Endodermal cell (in vitro differentiated cells): ENCODE data around the gene AMIGO2. TPM values are rescaled to one million over a fixed set of nuclear protein-coding genes. Genes with fewer than 3 reads are reported as not detected.

Experiments used
- DNase-seq: peaks from one replicate; pipeline ENCODE4 v3.0.0-alpha.2; 2017
- H3K27ac ChIP-seq: 2 replicates; pipeline ENCODE4 v1.5.1; 2013; ENCODE audit warnings: mild to moderate bottlenecking, low read depth, low read length, moderate library complexity
- H3K27me3 ChIP-seq: 2 replicates; pipeline ENCODE4 v1.6.1; 2013; ENCODE audit warnings: mild to moderate bottlenecking, low read length, moderate library complexity; ENCODE audit not compliant: insufficient read depth, control insufficient read depth, poor library complexity, severe bottlenecking
- H3K36me3 ChIP-seq: 2 replicates; pipeline ENCODE4 v1.7.0; 2013; ENCODE audit warnings: mild to moderate bottlenecking, low read length, moderate library complexity; ENCODE audit not compliant: control insufficient read depth, insufficient read depth
- H3K4me1 ChIP-seq: one replicate; pipeline ENCODE4 v1.7.0; 2013; ENCODE audit warnings: low read length; ENCODE audit not compliant: control insufficient read depth, insufficient read depth
- H3K4me3 ChIP-seq: 2 replicates; pipeline ENCODE4 v1.5.1; 2013; ENCODE audit warnings: mild to moderate bottlenecking, low read length, moderate library complexity
- H3K9ac ChIP-seq: 2 replicates; pipeline ENCODE4 v1.6.1; 2013; ENCODE audit warnings: mild to moderate bottlenecking, low read length, moderate library complexity; ENCODE audit not compliant: poor library complexity, severe bottlenecking; ENCODE audit errors: extremely low read depth
- H3K9me3 ChIP-seq: 2 replicates; pipeline ENCODE4 v1.6.1; 2013; ENCODE audit warnings: mild to moderate bottlenecking, low read length, moderate library complexity; ENCODE audit not compliant: control insufficient read depth
- H3K27ac Mint-ChIP-seq: 2 replicates; pipeline ENCODE4 v1.8.0; 2020; ENCODE audit warnings: mixed read lengths
- H3K27me3 Mint-ChIP-seq: 2 replicates; pipeline ENCODE4 v1.8.0; 2021; ENCODE audit warnings: mild to moderate bottlenecking, mixed read lengths; ENCODE audit not compliant: insufficient read depth
- H3K36me3 Mint-ChIP-seq: 2 replicates; pipeline ENCODE4 v1.8.0; 2020; ENCODE audit warnings: low read depth, mixed read lengths
- H3K4me1 Mint-ChIP-seq: 2 replicates; pipeline ENCODE4 v1.8.0; 2020; ENCODE audit warnings: mixed read lengths
- H3K4me3 Mint-ChIP-seq: 2 replicates; pipeline ENCODE4 v1.8.0; 2020; ENCODE audit warnings: mild to moderate bottlenecking, moderate library complexity, mixed read lengths
- H3K9me3 Mint-ChIP-seq: 2 replicates; pipeline ENCODE4 v1.8.0; 2020; ENCODE audit warnings: mild to moderate bottlenecking, mixed read lengths
- CTCF ChIP-seq: fragments of 200-600 bp; sonication (generic); conservative IDR thresholded peaks from 2 replicates; pipeline ENCODE4 v1.5.0; 2021; ENCODE audit warnings: antibody characterized with exemption, mild to moderate bottlenecking
- WGBS, 2 experiments: methylation state at CpG; one replicate each; pipeline versions ENCODE4 v1.1.5 to v1.1.7; 2013; ENCODE audit warnings: missing lambda C conversion rate in 2 of 2, mixed read lengths in 1 of 2; ENCODE audit not compliant: insufficient coverage in 1 of 2, insufficient read length in 1 of 2; 5-methylcytosine and 5-hydroxymethylcytosine counted together
- total RNA-seq, 2 donors: library from RNA; stranded (reverse); fragmentation: NEBNext Ultra II Directional in 1 of 2; extraction: Animal tissue kit (Norgen Biotek cat#: 25700) in 1 of 2; gene quantifications; 2 replicates in 1 of 2; 3 replicates in 1 of 2; pipeline ENCODE4 v1.2.1, GENCODE V29; 2021

The AMIGO2 gene
- total RNA-seq, 2 donors from 2014 or later = 6.4 to 7.8 TPM

- Histone ChIP-seq H3K4me1 (peaks cover 4% of the 10 kb centered on the region), H3K27ac (no peak overlapping the region), H3K9me3 (no peaks in the 10 kb centered on the region), H3K36me3 (no peaks in the 10 kb centered on the region), H3K4me3 (no peak overlapping the region), H3K27me3 (peaks cover 4% of the 10 kb centered on the region), H3K9ac (no peak overlapping the region)
- Mint-ChIP-seq H3K9me3 (no peaks in the 10 kb centered on the region), H3K36me3 (no peaks in the 10 kb centered on the region), H3K4me1 (peaks cover 8% of the 10 kb centered on the region), H3K4me3 (no peak overlapping the region), H3K27ac (no peak overlapping the region), H3K27me3 (peaks cover 11% of the 10 kb centered on the region)
- TF ChIP-seq CTCF = no peak
- no peak for DNase-seq
- WGBS, 2 experiments = 94 to 100% methylated on average over 3 to 5 of the region's 5 CpGs
Measured at GRCh38 chr12:47028186-47028585, 51.6 kb downstream of the AMIGO2 start.

Other genes starting within 250 kb of the AMIGO2 start
- gene PCED1B, start 338 bp downstream of the AMIGO2 start, total RNA-seq = 1 to 10 TPM; 2.5 to 7.0 TPM